ENCODE measurements around the gene CTDSPL.

Gene CTDSPL

DNA sequence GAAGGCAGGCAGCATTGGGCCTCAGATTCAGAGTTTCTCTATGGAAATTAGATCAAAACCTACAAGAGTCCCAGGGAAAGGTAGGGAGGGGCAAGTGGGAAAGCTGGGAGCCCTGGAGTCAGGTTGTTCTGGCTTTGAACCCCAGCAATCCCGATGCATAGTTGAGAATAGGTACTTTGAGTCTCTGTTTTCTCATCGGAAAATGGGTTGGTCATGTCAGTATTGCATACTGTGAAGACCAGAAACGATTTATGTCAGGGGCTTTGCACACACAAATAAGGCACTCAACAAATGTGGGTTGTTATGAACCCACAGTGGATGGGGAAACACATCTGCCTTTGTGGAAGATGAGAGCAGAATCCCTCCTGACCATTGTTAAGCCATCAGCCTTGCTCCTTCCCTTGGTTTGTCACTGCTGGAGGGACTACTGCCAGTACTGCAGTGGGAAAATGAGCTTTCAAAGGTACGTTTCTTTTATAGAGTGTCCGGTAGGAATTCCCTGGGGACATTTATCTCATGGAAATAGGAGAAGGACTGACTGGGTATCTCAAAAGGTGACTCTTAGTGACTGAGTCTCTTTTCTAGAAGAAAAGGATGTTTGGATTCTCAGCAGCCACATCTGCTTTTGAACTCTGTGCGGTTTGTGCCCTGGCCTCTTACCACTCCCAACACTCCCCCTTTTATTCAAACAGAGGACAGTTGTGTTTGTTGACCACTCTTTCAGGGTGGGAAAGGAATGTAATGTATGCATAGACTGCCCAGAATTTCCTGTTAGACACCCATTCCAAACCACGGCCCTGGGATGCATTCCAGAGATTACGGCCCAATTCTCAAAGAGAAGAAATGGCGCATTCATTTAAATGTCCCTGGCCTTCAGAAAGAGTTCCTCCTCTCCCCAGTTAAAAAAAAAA, 74.3 kb downstream of the CTDSPL start:
- H2AFZ ChIP-seq (ENCODE audit: low read length): no peak overlapping the region

DNA sequence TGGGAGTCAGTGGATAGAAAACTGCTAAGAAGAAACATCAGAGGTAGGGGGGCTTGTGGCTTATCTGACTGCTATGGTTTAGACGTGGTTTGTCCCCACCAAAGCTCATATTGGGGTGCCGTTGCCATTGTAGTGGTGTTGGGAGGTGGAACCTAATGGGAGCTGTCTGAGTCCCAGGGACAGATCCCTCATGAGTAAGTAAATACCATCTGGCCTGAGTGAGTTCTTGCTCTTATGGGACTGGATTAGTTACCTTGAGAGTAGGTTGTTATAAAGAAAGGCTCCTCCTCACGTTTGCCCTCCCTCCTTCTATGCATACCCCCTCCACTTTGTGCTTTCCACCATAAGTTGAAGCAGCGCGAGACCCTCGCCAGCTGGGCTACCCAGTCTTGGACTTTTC, 75.5 kb downstream of the CTDSPL start:
- no peak for DNase-seq
- Histone ChIP-seq H3K79me2 (ENCODE audit: low read length) (no peaks in the 10 kb centered on the region), H3K27ac (ENCODE audit: low read length) (no peak overlapping the region), H3K36me3 (replicated peaks; ENCODE audit: insufficient read depth, low read length) (no peaks in the 10 kb centered on the region), H3K9me3 (replicated peaks; ENCODE audit: insufficient read depth, low read length) (no peaks in the 10 kb centered on the region), H4K20me1 (ENCODE audit: insufficient read depth, low read length) (no peaks in the 10 kb centered on the region), H3K27me3 (replicated peaks; ENCODE audit: insufficient read depth, low read length) (no peaks in the 10 kb centered on the region), H3K9me2 (replicated peaks; ENCODE audit: insufficient read depth, low read length) (no peaks in the 10 kb centered on the region), H3K4me2 (ENCODE audit: low read depth, low read length) (no peak overlapping the region), H3K9ac (ENCODE audit: low read length) (no peak overlapping the region), H3F3A (ENCODE audit: insufficient read depth, low read length) (no peaks in the 10 kb centered on the region), H3K4me3 (ENCODE audit: low read length) (no peak overlapping the region), H2AFZ (ENCODE audit: low read length) (no peak overlapping the region), H3K4me1 (ENCODE audit: low read length) (no peaks in the 10 kb centered on the region)
- TF ChIP-seq CTCF (IDR thresholded peaks at IDR 0.05; ENCODE audit: low read length) (no peak), EZH2phosphoT487 (IDR thresholded peaks at IDR 0.05; ENCODE audit: low read length) (no peak)

More for the DNA sequence above, 74.3 kb downstream of the CTDSPL start:
- Histone ChIP-seq H3K4me1 (ENCODE audit: low read length) (no peaks in the 10 kb centered on the region), H3K9me2 (replicated peaks; ENCODE audit: insufficient read depth, low read length) (no peaks in the 10 kb centered on the region), H3K79me2 (ENCODE audit: low read length) (no peaks in the 10 kb centered on the region), H3K36me3 (replicated peaks; ENCODE audit: insufficient read depth, low read length) (no peaks in the 10 kb centered on the region), H3K27me3 (replicated peaks; ENCODE audit: insufficient read depth, low read length) (no peaks in the 10 kb centered on the region), H3K4me2 (ENCODE audit: low read depth, low read length) (no peak overlapping the region), H3F3A (ENCODE audit: insufficient read depth, low read length) (no peaks in the 10 kb centered on the region), H3K27ac (ENCODE audit: low read length) (no peak overlapping the region), H3K4me3 (ENCODE audit: low read length) (no peak overlapping the region), H4K20me1 (ENCODE audit: insufficient read depth, low read length) (no peaks in the 10 kb centered on the region), H3K9me3 (replicated peaks; ENCODE audit: insufficient read depth, low read length) (no peaks in the 10 kb centered on the region), H3K9ac (ENCODE audit: low read length) (no peak overlapping the region)
- TF ChIP-seq EZH2phosphoT487 (IDR thresholded peaks at IDR 0.05; ENCODE audit: low read length) (no peak), CTCF (IDR thresholded peaks at IDR 0.05; ENCODE audit: low read length) (no peak), EZH2 (optimal IDR thresholded peaks at IDR 0.05; ENCODE audit: low read depth, low read length) (no peak)
- no peak for DNase-seq

DNA sequence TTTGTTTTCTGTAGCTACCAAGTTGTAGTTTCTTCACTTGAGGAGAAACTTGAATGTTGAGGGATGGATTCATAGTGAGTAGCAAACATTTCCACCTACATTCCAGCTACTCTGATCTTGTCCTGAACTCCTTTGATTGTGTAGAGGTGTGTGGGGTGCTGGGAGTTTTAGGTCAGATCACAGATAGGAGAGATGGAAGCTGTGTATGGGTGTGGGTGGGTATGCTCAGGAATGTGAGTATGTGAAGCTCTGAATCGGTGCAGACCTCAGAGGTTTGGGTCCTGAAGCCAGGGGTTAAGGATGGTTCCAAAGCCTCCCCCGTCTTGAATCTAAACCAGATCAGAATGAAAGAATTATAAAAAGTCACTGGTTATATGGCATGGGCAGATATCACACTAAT, 76.3 kb downstream of the CTDSPL start:
- no peak for TF ChIP-seq EZH2 (optimal IDR thresholded peaks at IDR 0.05; ENCODE audit: low read depth, low read length)
- TF ChIP-seq CTCF (IDR thresholded peaks at IDR 0.05; ENCODE audit: low read length): no peak
- H3K9ac ChIP-seq (ENCODE audit: low read length): no peak overlapping the region
- H3K9me2 ChIP-seq (replicated peaks; ENCODE audit: insufficient read depth, low read length): no peaks in the 10 kb centered on the region
- no peaks in the 10 kb centered on the region for H3K4me1 ChIP-seq (ENCODE audit: low read length)
- no peaks in the 10 kb centered on the region for H3K36me3 ChIP-seq (replicated peaks; ENCODE audit: insufficient read depth, low read length)
- no peaks in the 10 kb centered on the region for H3K27me3 ChIP-seq (replicated peaks; ENCODE audit: insufficient read depth, low read length)
- DNase-seq: no peak
- H4K20me1 ChIP-seq (ENCODE audit: insufficient read depth, low read length): no peaks in the 10 kb centered on the region
- no peak overlapping the region for H3K4me2 ChIP-seq (ENCODE audit: low read depth, low read length)
- no peaks in the 10 kb centered on the region for H3K9me3 ChIP-seq (replicated peaks; ENCODE audit: insufficient read depth, low read length)
- H3K4me3 ChIP-seq (ENCODE audit: low read length): no peak overlapping the region
- no peaks in the 10 kb centered on the region for H3K79me2 ChIP-seq (ENCODE audit: low read length)
- H2AFZ ChIP-seq (ENCODE audit: low read length): no peak overlapping the region
- no peaks in the 10 kb centered on the region for H3F3A ChIP-seq (ENCODE audit: insufficient read depth, low read length)
- no peak overlapping the region for H3K27ac ChIP-seq (ENCODE audit: low read length)
